ENCODE measurements around the gene DNAAF8.

DNAAF8 gene

GRCh38 chr16:4754865-4755264 is 20.5 kb downstream of the DNAAF8 start:
- no peak for TF ChIP-seq CTCF (IDR thresholded peaks at IDR 0.05; ENCODE audit: insufficient read depth, missing control alignments)
- no peak for DNase-seq (ENCODE audit: insufficient read length, low spot score)
- FAIRE-seq, result no peak

GRCh38 chr16:4755687-4756086 is 21.4 kb downstream of the DNAAF8 start:
- no peak for FAIRE-seq
- TF ChIP-seq CTCF (IDR thresholded peaks at IDR 0.05; ENCODE audit: insufficient read depth, missing control alignments), result no peak
- no peak for DNase-seq (ENCODE audit: insufficient read length, low spot score)

- TF ChIP-seq CTCF (IDR thresholded peaks at IDR 0.05; ENCODE audit: insufficient read depth, missing control alignments), result no peak
- FAIRE-seq, result no peak
- DNase-seq (ENCODE audit: insufficient read length, low spot score), result no peak
Observed at GRCh38 chr16:4760221-4760910, 26.0 kb downstream of the DNAAF8 start.

GRCh38 chr16:4762205-4762604 is 27.9 kb downstream of the DNAAF8 start:
- no peak for DNase-seq (ENCODE audit: insufficient read length, low spot score)
- TF ChIP-seq CTCF (IDR thresholded peaks at IDR 0.05; ENCODE audit: insufficient read depth, missing control alignments), result no peak
- FAIRE-seq, result no peak

GRCh38 chr16:4763791-4764190 is 29.5 kb downstream of the DNAAF8 start:
- DNase-seq (ENCODE audit: insufficient read length, low spot score) (no peak), FAIRE-seq (no peak)
- TF ChIP-seq CTCF (IDR thresholded peaks at IDR 0.05; ENCODE audit: insufficient read depth, missing control alignments), result no peak

GRCh38 chr16:4765511-4766474 is 31.5 kb downstream of the DNAAF8 start:
- TF ChIP-seq CTCF (IDR thresholded peaks at IDR 0.05; ENCODE audit: insufficient read depth, missing control alignments), result no peak
- DNase-seq (ENCODE audit: insufficient read length, low spot score) (no peak), FAIRE-seq (no peak)
